ENCODE data around the gene GNAQ. TPM values are rescaled to one million over a fixed set of nuclear protein-coding genes. Genes with fewer than 3 reads are reported as not detected.

GNAQ gene
- total RNA-seq, 3 donors from 2014 or later (not counting 1 experiment from before 2014, with no cell fraction given) = 17.8 to 51.6 (median 24.5) TPM

DNA sequence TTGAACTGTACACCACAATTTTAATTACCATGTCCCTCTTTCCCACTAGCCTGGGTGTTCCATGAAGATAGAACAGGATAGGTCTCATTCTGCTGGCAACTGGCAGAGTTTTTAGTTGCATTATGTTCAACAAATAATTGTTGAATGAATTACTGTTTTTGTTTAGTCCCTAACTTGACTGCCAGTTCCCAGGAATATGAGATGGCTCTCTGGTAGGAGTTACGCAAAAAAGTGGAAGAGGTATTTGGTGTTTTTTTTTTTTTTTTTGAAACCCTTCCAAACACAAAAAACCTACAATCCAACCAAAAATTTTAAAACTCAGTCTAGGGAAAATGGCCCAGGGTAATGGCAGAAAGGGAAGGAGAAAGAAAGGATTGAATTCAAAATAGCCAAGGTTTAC lies 153.6 kb downstream of the GNAQ start:
- WGBS (ENCODE audit: insufficient coverage) = no CpG with 5 or more reads among the region's 1 CpG
- DNase-seq (no peak), ATAC-seq (no peak)
- peaks cover 0 to 9% of the 10 kb centered on the region in 2 donors for H3K4me1 Mint-ChIP-seq
- Histone ChIP-seq H3K9me3 (ENCODE audit: control insufficient read depth, insufficient read depth, low read length) (no peaks in the 10 kb centered on the region), H3K36me3 (ENCODE audit: control insufficient read depth, insufficient read depth, low read length) (no peaks in the 10 kb centered on the region), H3K27me3 (ENCODE audit: control insufficient read depth, insufficient read depth, low read length) (no peaks in the 10 kb centered on the region), H3K4me3 (ENCODE audit: low read length) (no peak overlapping the region), H3K4me1 (ENCODE audit: control insufficient read depth, insufficient read depth, low read length) (no peaks in the 10 kb centered on the region), H3K27ac (ENCODE audit: low read length) (no peak overlapping the region)
- no peak overlapping the region for H3K27ac Mint-ChIP-seq
- H3K4me3 Mint-ChIP-seq = no peak overlapping the region
- TF ChIP-seq, protein P1, sequence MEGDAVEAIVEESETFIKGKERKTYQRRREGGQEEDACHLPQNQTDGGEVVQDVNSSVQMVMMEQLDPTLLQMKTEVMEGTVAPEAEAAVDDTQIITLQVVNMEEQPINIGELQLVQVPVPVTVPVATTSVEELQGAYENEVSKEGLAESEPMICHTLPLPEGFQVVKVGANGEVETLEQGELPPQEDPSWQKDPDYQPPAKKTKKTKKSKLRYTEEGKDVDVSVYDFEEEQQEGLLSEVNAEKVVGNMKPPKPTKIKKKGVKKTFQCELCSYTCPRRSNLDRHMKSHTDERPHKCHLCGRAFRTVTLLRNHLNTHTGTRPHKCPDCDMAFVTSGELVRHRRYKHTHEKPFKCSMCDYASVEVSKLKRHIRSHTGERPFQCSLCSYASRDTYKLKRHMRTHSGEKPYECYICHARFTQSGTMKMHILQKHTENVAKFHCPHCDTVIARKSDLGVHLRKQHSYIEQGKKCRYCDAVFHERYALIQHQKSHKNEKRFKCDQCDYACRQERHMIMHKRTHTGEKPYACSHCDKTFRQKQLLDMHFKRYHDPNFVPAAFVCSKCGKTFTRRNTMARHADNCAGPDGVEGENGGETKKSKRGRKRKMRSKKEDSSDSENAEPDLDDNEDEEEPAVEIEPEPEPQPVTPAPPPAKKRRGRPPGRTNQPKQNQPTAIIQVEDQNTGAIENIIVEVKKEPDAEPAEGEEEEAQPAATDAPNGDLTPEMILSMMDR (IDR thresholded peaks at IDR 0.05) = no peak
- no peaks in the 10 kb centered on the region for H3K9me3 Mint-ChIP-seq
- peaks cover 0 to 3% of the 10 kb centered on the region in 2 donors for H3K27me3 Mint-ChIP-seq (ENCODE audit: low read depth in 2 of 2)
- intact Hi-C loops (cut with micrococcal nuclease) = no loop called here
- no peaks in the 10 kb centered on the region for H3K36me3 Mint-ChIP-seq

DNA sequence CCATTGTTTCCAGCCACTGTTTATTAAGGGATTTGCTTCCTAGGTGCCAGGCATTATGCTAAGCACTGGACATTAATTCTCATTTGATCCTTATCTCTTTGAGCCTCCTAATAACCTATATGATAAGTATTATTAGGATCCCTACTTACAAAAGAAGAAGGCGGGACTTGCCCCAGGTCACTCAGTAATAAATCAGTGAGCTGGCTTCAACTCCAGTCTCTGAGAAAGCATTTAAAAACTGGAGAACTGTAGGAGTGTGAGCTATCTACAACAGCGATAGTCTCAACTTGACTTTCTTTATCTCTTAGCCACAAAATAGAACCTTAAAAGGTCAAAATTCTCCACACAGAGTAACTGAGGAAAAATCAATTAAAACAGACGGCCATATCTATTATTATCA lies 155.0 kb downstream of the GNAQ start:
- TF ChIP-seq, protein P1 (IDR thresholded peaks at IDR 0.05) = no peak
- no peaks in the 10 kb centered on the region for H3K4me1 ChIP-seq (ENCODE audit: control insufficient read depth, insufficient read depth, low read length)

DNA sequence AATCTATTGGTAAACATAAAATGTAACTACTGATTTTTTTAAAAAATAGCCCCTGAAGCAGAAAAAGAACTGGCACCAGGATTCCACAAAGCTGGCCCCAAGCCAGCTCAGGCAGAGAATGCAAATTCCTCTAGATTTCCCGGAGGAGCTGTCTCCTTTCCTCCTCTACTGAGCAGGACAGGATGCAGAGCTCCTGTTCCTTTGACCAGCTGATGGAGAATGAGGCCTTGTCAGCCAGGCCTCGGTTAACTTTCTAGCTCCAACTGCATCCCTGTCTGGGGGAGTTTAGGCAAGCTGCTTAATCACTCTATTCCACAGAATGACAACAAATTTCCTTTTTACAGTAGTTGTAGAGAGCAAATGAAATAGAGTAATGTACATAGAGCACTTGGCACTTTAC lies 155.5 kb downstream of the GNAQ start:
- Histone ChIP-seq H3K9me3 (ENCODE audit: control insufficient read depth, insufficient read depth, low read length) (no peaks in the 10 kb centered on the region), H3K27ac (ENCODE audit: low read length) (no peak overlapping the region), H3K4me1 (ENCODE audit: control insufficient read depth, insufficient read depth, low read length) (no peaks in the 10 kb centered on the region), H3K4me3 (ENCODE audit: low read length) (no peak overlapping the region), H3K36me3 (ENCODE audit: control insufficient read depth, insufficient read depth, low read length) (no peaks in the 10 kb centered on the region), H3K27me3 (ENCODE audit: control insufficient read depth, insufficient read depth, low read length) (no peaks in the 10 kb centered on the region)
- intact Hi-C loops (cut with micrococcal nuclease) = no loop called here
- TF ChIP-seq, protein P1 (IDR thresholded peaks at IDR 0.05) = no peak
- Mint-ChIP-seq H3K27ac (no peak overlapping the region), H3K27me3 (ENCODE audit: low read depth in 2 of 2) (peaks cover 0 to 3% of the 10 kb centered on the region in 2 donors), H3K4me3 (no peak overlapping the region), H3K36me3 (no peaks in the 10 kb centered on the region), H3K9me3 (no peaks in the 10 kb centered on the region), H3K4me1 (no peaks in the 10 kb centered on the region)
- 60% methylated on average over 1 of the region's 2 CpGs for WGBS (ENCODE audit: insufficient coverage)
- DNase-seq = no peak
- ATAC-seq = no peak

More for the DNA sequence above, 155.0 kb downstream of the GNAQ start:
- intact Hi-C loops (cut with micrococcal nuclease) = no loop called here
- H3K4me3 ChIP-seq (ENCODE audit: low read length) = no peak overlapping the region
- H3K27ac ChIP-seq (ENCODE audit: low read length) = no peak overlapping the region
- WGBS (ENCODE audit: insufficient coverage) = 89% methylated on average over 1 of the region's 3 CpGs
- DNase-seq = no peak
- Mint-ChIP-seq H3K27me3 (ENCODE audit: low read depth in 2 of 2) (peaks cover 0 to 3% of the 10 kb centered on the region in 2 donors), H3K27ac (no peak overlapping the region), H3K4me3 (no peak overlapping the region), H3K4me1 (no peaks in the 10 kb centered on the region), H3K36me3 (no peaks in the 10 kb centered on the region), H3K9me3 (no peaks in the 10 kb centered on the region)
- H3K9me3 ChIP-seq (ENCODE audit: control insufficient read depth, insufficient read depth, low read length) = no peaks in the 10 kb centered on the region
- H3K36me3 ChIP-seq (ENCODE audit: control insufficient read depth, insufficient read depth, low read length) = no peaks in the 10 kb centered on the region
- no peak for ATAC-seq
- H3K27me3 ChIP-seq (ENCODE audit: control insufficient read depth, insufficient read depth, low read length) = no peaks in the 10 kb centered on the region

DNA sequence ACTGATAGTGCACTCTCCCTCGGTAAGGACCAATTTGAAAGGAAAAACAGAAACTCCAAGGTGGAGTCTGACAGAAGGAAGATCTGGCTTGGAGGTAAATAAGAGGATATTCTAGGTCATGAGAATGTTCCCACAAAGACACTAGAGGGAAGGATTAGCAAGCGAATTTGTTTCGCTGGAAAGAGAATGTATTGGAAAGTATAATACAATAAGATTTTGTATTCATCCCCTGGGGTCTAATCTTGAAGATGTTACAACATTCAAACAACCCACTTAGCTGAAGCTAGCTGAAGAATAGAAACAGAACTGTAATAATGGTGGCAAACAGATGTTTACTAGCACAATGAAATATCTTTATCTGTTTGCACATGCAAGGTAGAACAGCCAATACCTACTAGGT lies 158.7 kb downstream of the GNAQ start:
- intact Hi-C loops (cut with micrococcal nuclease) = no loop called here
- Histone ChIP-seq H3K4me1 (ENCODE audit: control insufficient read depth, insufficient read depth, low read length) (no peaks in the 10 kb centered on the region), H3K27me3 (ENCODE audit: control insufficient read depth, insufficient read depth, low read length) (no peaks in the 10 kb centered on the region), H3K4me3 (ENCODE audit: low read length) (no peak overlapping the region), H3K27ac (ENCODE audit: low read length) (no peak overlapping the region), H3K9me3 (ENCODE audit: control insufficient read depth, insufficient read depth, low read length) (no peaks in the 10 kb centered on the region), H3K36me3 (ENCODE audit: control insufficient read depth, insufficient read depth, low read length) (no peaks in the 10 kb centered on the region)
- Mint-ChIP-seq H3K4me1 (no peaks in the 10 kb centered on the region), H3K9me3 (no peaks in the 10 kb centered on the region), H3K4me3 (no peak overlapping the region), H3K27ac (no peak overlapping the region), H3K36me3 (no peaks in the 10 kb centered on the region), H3K27me3 (ENCODE audit: low read depth in 2 of 2) (peaks cover 0 to 3% of the 10 kb centered on the region in 2 donors)
- 90% methylated on average over 1 of the region's 3 CpGs for WGBS (ENCODE audit: insufficient coverage)
- TF ChIP-seq, protein P1 (IDR thresholded peaks at IDR 0.05) = no peak
- no peak for DNase-seq
- ATAC-seq = no peak

All from natural killer cell (primary cell).